ENCODE data around the gene KDR. TPM values are rescaled to one million over a fixed set of nuclear protein-coding genes. Genes with fewer than 3 reads are reported as not detected.

The KDR gene
- polyA plus RNA-seq, 1 experiment, result not detected

DNA sequence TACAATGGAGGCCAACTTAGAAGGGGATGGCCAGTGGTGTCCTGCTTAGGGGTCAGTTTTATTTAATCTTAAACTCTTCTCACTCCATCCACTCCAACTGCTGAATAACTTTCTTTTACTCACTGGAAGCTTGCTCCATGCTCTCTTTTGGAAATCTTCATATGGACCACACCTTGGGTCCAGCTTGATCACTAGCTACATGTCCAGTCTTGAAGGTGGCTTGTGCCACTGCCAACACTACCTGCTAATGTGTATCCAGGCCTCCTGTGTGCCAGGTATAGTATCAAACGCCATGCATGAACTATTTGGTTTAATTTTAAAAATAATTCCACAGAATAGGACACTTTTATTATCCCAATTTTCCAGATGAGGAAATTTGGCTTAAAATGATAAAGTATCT lies 37.0 kb upstream of the KDR start:
- POLR2A ChIA-PET, result no interaction called here
- DNase-seq (ENCODE audit: low read depth), result no peak
- CTCF ChIA-PET, result no interaction called here
- TF ChIP-seq, protein P1, sequence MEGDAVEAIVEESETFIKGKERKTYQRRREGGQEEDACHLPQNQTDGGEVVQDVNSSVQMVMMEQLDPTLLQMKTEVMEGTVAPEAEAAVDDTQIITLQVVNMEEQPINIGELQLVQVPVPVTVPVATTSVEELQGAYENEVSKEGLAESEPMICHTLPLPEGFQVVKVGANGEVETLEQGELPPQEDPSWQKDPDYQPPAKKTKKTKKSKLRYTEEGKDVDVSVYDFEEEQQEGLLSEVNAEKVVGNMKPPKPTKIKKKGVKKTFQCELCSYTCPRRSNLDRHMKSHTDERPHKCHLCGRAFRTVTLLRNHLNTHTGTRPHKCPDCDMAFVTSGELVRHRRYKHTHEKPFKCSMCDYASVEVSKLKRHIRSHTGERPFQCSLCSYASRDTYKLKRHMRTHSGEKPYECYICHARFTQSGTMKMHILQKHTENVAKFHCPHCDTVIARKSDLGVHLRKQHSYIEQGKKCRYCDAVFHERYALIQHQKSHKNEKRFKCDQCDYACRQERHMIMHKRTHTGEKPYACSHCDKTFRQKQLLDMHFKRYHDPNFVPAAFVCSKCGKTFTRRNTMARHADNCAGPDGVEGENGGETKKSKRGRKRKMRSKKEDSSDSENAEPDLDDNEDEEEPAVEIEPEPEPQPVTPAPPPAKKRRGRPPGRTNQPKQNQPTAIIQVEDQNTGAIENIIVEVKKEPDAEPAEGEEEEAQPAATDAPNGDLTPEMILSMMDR (IDR thresholded peaks at IDR 0.05; ENCODE audit: insufficient read depth, low read depth, low read length), result no peak
- no peak overlapping the region for H3K4me3 ChIP-seq (ENCODE audit: low read depth, low read length)
- no peaks in the 10 kb centered on the region for H3K36me3 ChIP-seq (ENCODE audit: control insufficient read depth, insufficient read depth, low read length)
- peaks cover 4% of the 10 kb centered on the region for H3K27me3 ChIP-seq (ENCODE audit: control insufficient read depth, insufficient read depth, low read length)

DNA sequence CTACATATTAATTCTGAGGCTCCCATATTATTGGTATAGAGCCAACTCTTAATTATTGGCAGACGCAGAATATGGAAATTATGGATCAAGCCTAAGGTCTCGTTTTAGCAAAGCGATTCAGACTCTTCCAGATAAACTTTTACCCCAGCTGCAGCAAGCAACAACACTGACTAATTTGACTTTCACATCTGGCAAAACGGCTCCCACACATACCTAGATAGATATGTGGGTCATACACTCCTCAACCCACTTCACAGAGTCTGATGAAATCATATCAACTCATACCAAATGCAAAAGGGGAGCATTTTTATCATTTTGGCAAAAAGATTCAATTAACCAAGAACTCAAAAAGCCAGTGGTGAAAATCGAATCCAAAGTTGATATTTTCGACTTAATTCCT lies 36.3 kb upstream of the KDR start:
- H3K36me3 ChIP-seq (ENCODE audit: control insufficient read depth, insufficient read depth, low read length), result no peaks in the 10 kb centered on the region
- no peak overlapping the region for H3K4me3 ChIP-seq (ENCODE audit: low read depth, low read length)
- ChIA-PET CTCF (interaction anchor here (0.5 kb wide), 1 partner anchor 75 kb away, joined by 3 read pairs; no protein-coding TSS in a partner anchor), POLR2A (no interaction called here)
- H3K27me3 ChIP-seq (ENCODE audit: control insufficient read depth, insufficient read depth, low read length), result peaks cover 4% of the 10 kb centered on the region
- no peak for DNase-seq (ENCODE audit: low read depth)
- TF ChIP-seq, protein P1 (IDR thresholded peaks at IDR 0.05; ENCODE audit: insufficient read depth, low read depth, low read length), result no peak

DNA sequence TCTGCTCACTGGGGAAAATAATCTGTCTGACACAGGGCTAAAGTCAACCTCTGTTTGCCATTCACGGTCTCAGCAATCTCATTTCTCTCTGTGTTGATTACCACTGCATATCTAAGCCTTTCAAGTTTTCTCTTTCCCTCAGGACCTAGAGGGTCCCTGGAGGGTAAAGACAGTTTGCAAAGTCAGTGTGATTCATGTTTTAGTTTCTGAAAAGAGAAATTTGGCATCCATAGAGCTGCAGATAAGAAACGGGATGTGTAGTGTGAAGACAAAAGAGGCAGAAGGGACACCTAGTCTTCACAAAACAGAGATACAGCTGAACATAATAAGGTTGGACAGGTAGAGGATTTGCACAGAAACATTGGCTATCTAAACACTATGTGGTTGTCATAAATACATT lies 34.5 kb upstream of the KDR start:
- DNase-seq (ENCODE audit: low read depth), result no peak
- H3K36me3 ChIP-seq (ENCODE audit: control insufficient read depth, insufficient read depth, low read length), result no peaks in the 10 kb centered on the region
- H3K27me3 ChIP-seq (ENCODE audit: control insufficient read depth, insufficient read depth, low read length), result peaks cover 4% of the 10 kb centered on the region
- CTCF ChIA-PET, result interaction anchor here (1.8 kb wide), 1 partner anchor 10 kb away, joined by 7 read pairs; no protein-coding TSS in a partner anchor
- POLR2A ChIA-PET, result no interaction called here
- TF ChIP-seq, protein P1 (IDR thresholded peaks at IDR 0.05; ENCODE audit: insufficient read depth, low read depth, low read length), result no peak
- H3K4me3 ChIP-seq (ENCODE audit: low read depth, low read length), result no peak overlapping the region

GRCh38 chr4:55158957-55159356 lies 33.6 kb upstream of the KDR start:
- Histone ChIP-seq H3K36me3 (ENCODE audit: control insufficient read depth, insufficient read depth, low read length) (no peaks in the 10 kb centered on the region), H3K4me3 (ENCODE audit: low read depth, low read length) (no peak overlapping the region), H3K27me3 (ENCODE audit: control insufficient read depth, insufficient read depth, low read length) (peaks cover 4% of the 10 kb centered on the region)
- DNase-seq (ENCODE audit: low read depth), result no peak
- TF ChIP-seq, protein P1 (IDR thresholded peaks at IDR 0.05; ENCODE audit: insufficient read depth, low read depth, low read length), result no peak
- POLR2A ChIA-PET, result no interaction called here
- CTCF ChIA-PET, result interaction anchor here (1.8 kb wide), 1 partner anchor 11 kb away, joined by 7 read pairs; no protein-coding TSS in a partner anchor

DNA sequence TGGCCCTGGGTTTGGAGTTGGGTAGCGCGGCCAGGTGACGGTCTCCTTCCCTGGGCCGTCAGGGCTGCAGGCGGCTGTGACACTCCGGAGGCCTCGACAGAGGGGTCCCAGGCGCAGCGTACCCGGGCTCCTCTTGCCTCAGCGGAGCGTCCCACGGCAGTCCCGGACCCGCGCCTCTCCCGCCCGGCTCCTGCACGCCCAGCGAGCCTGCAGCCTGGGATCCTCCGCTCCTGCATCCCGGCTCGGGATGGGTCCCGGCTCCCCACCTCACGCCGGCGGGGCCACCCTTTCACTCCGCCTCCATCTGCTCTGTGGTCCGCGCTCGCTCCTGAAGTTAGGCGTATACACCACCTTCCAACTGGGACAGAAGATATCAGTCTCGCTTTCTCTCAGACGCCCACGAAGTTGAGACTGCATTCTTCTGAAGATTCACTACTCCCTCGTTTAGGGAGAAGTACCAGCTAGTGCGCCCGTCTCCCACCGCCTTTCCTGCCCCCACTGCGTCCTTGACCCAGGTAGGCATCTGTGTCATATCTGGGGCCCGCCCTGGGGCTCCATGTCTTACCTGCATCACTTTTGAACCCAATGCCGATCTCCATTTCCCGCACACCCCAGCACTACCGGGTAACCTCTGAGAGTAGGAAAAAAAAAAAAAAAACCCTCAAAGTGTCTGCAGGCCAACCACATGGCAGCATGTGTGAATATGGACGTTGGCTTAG lies 32.3 kb upstream of the KDR start:
- no peak for DNase-seq (ENCODE audit: low read depth)
- ChIA-PET POLR2A (no interaction called here), CTCF (no interaction called here)
- TF ChIP-seq, protein P1 (IDR thresholded peaks at IDR 0.05; ENCODE audit: insufficient read depth, low read depth, low read length), result no peak
- Histone ChIP-seq H3K27me3 (ENCODE audit: control insufficient read depth, insufficient read depth, low read length) (peaks cover 4% of the 10 kb centered on the region), H3K4me3 (ENCODE audit: low read depth, low read length) (no peak overlapping the region; the same call in 1 of the 2 replicates), H3K36me3 (ENCODE audit: control insufficient read depth, insufficient read depth, low read length) (no peaks in the 10 kb centered on the region)

All from BJ (cell line).